Panc1 (cell line): ENCODE results near the gene KDM5A. TPM values are rescaled to one million over a fixed set of nuclear protein-coding genes. Genes with fewer than 3 reads are reported as not detected.
"Not testable (repeated sequence)": the region's sequence is repeated elsewhere in the genome, so short reads cannot be mapped to it uniquely, and the experiment has no call there.

Experiments used
- ATAC-seq: fragments of 200-7000 bp; cut with Tn5 transposase; 2 replicates; pipeline ENCODE4 v1.9.1; 2020; ENCODE audit warnings: mild to moderate bottlenecking, moderate library complexity
- BruUV-seq: library from RNA; stranded (reverse); fragments of 400-500 nt; replicated peaks from 2 replicates; lab custom pipeline; 2021; lab: Mats Ljungman, UMichigan
- CTCF ChIA-PET: fragments of 300-600 bp; sonication (Branson Sonifier 250); formaldehyde crosslinking; loops from one replicate; lab custom pipeline; 2022; ENCODE audit warnings: antibody characterized with exemption; lab: Charles Lee
- POLR2A ChIA-PET: fragments of 300-600 bp; sonication (Branson Sonifier 250); formaldehyde crosslinking; loops from one replicate; lab custom pipeline; 2022; ENCODE audit warnings: antibody characterized with exemption; lab: Charles Lee
- DNase-seq: peaks from one replicate; pipeline ENCODE4 v3.0.0-alpha.2; 2010; ENCODE audit warnings: low read depth, low spot score
- H3K27ac ChIP-seq: 2 replicates; pipeline ENCODE4 v1.5.1; 2011; ENCODE audit warnings: mild to moderate bottlenecking, low read length, inconsistent platforms
- H3K27me3 ChIP-seq: fragments of 200-500 bp; sonication (Bioruptor generic); 2 replicates; pipeline ENCODE4 v1.6.0; 2014; ENCODE audit warnings: low read length, inconsistent platforms; ENCODE audit not compliant: control insufficient read depth, insufficient read depth
- H3K36me3 ChIP-seq: fragments of 200-500 bp; sonication (Bioruptor generic); 2 replicates; pipeline ENCODE4 v1.5.1; 2014; ENCODE audit warnings: inconsistent platforms, mild to moderate bottlenecking, low read length, moderate library complexity; ENCODE audit not compliant: control insufficient read depth, insufficient read depth
- H3K4me1 ChIP-seq: 2 replicates; pipeline ENCODE4 v1.5.1; 2011; ENCODE audit warnings: inconsistent platforms, mild to moderate bottlenecking, low read length, moderate library complexity; ENCODE audit not compliant: control insufficient read depth, insufficient read depth
- H3K4me3 ChIP-seq, 2 experiments: 2 replicates each; pipeline ENCODE4 v1.5.1; 2011 to 2012; ENCODE audit warnings: low read depth in 2 of 2, low read length in 2 of 2, mild to moderate bottlenecking in 2 of 2, inconsistent platforms in 1 of 2, moderate library complexity in 1 of 2
- H3K9me3 ChIP-seq: fragments of 200-500 bp; sonication (Bioruptor generic); 2 replicates; pipeline ENCODE4 v1.5.1; 2014; ENCODE audit warnings: low read depth, mild to moderate bottlenecking, inconsistent platforms, low read length, moderate library complexity; ENCODE audit not compliant: control insufficient read depth, insufficient read depth
- POLR2AphosphoS5 ChIP-seq: IDR thresholded peaks from 2 replicates; pipeline ENCODE4 v1.6.1; 2012; ENCODE audit warnings: mild to moderate bottlenecking, low read depth, low read length, moderate library complexity
- REST ChIP-seq, 2 experiments: IDR thresholded peaks; 2 replicates each; pipeline ENCODE4 v1.6.1; 2011 to 2012; ENCODE audit warnings: low read depth in 2 of 2, control low read depth in 1 of 2, low read length in 1 of 2, mild to moderate bottlenecking in 1 of 2, moderate library complexity in 1 of 2; ENCODE audit not compliant: insufficient read depth in 1 of 2
- SIN3A ChIP-seq: IDR thresholded peaks from 2 replicates; pipeline ENCODE4 v1.6.1; 2012; ENCODE audit warnings: low read depth, mild to moderate bottlenecking, low read length, moderate library complexity, borderline replicate concordance; ENCODE audit not compliant: insufficient read depth
- TCF7L2 ChIP-seq: IDR thresholded peaks from 2 replicates; pipeline ENCODE4 v1.6.1; 2011; ENCODE audit warnings: mild to moderate bottlenecking, low read depth, low read length, inconsistent platforms
- in situ Hi-C: cut with HindIII; loops from 2 replicates; pipeline ENCODE4 v1.10.0; 2016; ENCODE audit warnings: low sequenced_read_pairs, low pct_unique_long_range_greater_than_20kb
- intact Hi-C: fragments of 100-400 bp; cut with micrococcal nuclease; formaldehyde crosslinking; loops from one replicate; pipeline ENCODE4 v1.10.0; 2022; ENCODE audit not compliant: unreplicated experiment
- total RNA-seq: library from RNA; stranded (reverse); gene quantifications from one replicate; pipeline ENCODE4 v1.2.1, GENCODE V29; 2021; ENCODE audit not compliant: unreplicated experiment
- TF ChIP-seq, protein P1 (sequence below): fragments of 450-650 bp; IDR thresholded peaks from 2 replicates; pipeline ENCODE4 v1.5.1; 2017; ENCODE audit warnings: mild to moderate bottlenecking

Gene KDM5A
- total RNA-seq, 1 experiment from 2014 or later: 49.0 TPM

DNA sequence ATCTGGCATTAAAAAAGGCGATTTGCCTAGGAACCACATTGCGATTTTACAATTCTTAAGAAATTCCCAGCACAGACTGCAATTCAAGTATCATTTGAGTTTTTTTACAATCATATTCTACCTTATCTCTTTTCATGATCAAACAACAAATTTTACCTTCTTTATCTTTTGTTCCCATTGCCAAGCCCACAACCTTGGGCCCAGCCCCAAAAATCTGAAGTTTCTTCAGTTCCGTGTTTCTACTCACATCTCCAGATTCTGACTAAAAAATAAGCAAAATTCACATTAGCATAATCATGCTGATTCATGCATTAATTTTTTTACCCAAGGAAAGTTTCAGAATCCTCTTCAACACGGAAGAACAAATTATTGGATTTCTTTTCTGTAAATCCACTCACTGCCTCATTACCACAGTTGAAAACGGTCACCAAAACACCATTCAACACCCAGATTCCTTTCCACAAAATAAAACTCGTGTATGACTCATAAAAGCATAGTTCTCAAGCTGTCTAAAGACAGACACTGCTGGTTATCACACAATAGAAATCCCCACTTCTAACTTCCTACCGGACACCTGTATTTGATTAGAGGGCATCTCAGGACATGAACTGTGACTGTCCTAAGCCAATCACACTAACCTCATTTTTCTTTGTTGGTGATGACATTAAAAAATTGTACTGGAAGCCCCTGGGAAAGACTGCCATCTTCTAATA is 32.7 kb downstream of the KDM5A start:
- H3K4me3 ChIP-seq: no peak overlapping the region
- no peaks in the 10 kb centered on the region for H3K27me3 ChIP-seq
- ATAC-seq (no peak), DNase-seq (no peak)
- CTCF ChIA-PET: no interaction called here
- no peaks in the 10 kb centered on the region for H3K4me1 ChIP-seq
- peaks cover 15% of the 10 kb centered on the region for H3K36me3 ChIP-seq
- intact Hi-C loops (no loop called here), in situ Hi-C loops (no loop called here)
- TF ChIP-seq POLR2AphosphoS5: no peak
- TF ChIP-seq, protein P1, sequence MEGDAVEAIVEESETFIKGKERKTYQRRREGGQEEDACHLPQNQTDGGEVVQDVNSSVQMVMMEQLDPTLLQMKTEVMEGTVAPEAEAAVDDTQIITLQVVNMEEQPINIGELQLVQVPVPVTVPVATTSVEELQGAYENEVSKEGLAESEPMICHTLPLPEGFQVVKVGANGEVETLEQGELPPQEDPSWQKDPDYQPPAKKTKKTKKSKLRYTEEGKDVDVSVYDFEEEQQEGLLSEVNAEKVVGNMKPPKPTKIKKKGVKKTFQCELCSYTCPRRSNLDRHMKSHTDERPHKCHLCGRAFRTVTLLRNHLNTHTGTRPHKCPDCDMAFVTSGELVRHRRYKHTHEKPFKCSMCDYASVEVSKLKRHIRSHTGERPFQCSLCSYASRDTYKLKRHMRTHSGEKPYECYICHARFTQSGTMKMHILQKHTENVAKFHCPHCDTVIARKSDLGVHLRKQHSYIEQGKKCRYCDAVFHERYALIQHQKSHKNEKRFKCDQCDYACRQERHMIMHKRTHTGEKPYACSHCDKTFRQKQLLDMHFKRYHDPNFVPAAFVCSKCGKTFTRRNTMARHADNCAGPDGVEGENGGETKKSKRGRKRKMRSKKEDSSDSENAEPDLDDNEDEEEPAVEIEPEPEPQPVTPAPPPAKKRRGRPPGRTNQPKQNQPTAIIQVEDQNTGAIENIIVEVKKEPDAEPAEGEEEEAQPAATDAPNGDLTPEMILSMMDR: no peak
- TF ChIP-seq REST (IDR thresholded peaks at IDR 0.05; ENCODE audit: insufficient read depth in 1 of 2, low read depth in 2 of 2, low read length in 1 of 2): no peak
- TF ChIP-seq SIN3A: no peak
- no peak for TF ChIP-seq TCF7L2
- no peak overlapping the region for H3K27ac ChIP-seq
- no peaks in the 10 kb centered on the region for H3K9me3 ChIP-seq
- no TSS peak for BruUV-seq
- POLR2A ChIA-PET: no interaction called here

GRCh38 chr12:351197-351596 is 37.9 kb downstream of the KDM5A start:
- BruUV-seq, H3K27ac ChIP-seq, in situ Hi-C loops, intact Hi-C loops, DNase-seq, H3K4me1 ChIP-seq, H3K9me3 ChIP-seq, H3K4me3 ChIP-seq, ATAC-seq, POLR2A ChIA-PET, CTCF ChIA-PET, H3K27me3 ChIP-seq: not testable (repeated sequence)
- H3K36me3 ChIP-seq: peaks cover 13% of the 10 kb centered on the region

- intact Hi-C loops, H3K4me3 ChIP-seq, H3K4me1 ChIP-seq, H3K9me3 ChIP-seq, DNase-seq, ATAC-seq, H3K27ac ChIP-seq, BruUV-seq, POLR2A ChIA-PET, H3K27me3 ChIP-seq, in situ Hi-C loops, H3K36me3 ChIP-seq: not testable (repeated sequence)
- CTCF ChIA-PET: interaction anchor here (0.7 kb wide), 1 partner anchor 222 kb away, joined by 9 read pairs; no protein-coding TSS in a partner anchor
Observed at GRCh38 chr12:349625-350024, 39.5 kb downstream of the KDM5A start.

GRCh38 chr12:343036-343435 is 46.1 kb downstream of the KDM5A start:
- H3K9me3 ChIP-seq, BruUV-seq, DNase-seq, CTCF ChIA-PET, H3K27me3 ChIP-seq, intact Hi-C loops, H3K4me1 ChIP-seq, H3K27ac ChIP-seq, in situ Hi-C loops, H3K4me3 ChIP-seq, ATAC-seq, H3K36me3 ChIP-seq: not testable (repeated sequence)
- POLR2A ChIA-PET: interaction anchor here (0.7 kb wide), 1 partner anchor 10 kb away, joined by 11 read pairs; no protein-coding TSS in a partner anchor
